ENCODE data around the gene CAPN8.

- TF ChIP-seq CTCF (IDR thresholded peaks at IDR 0.05; ENCODE audit: borderline replicate concordance, extremely low read depth, low read length, poor library complexity, severe bottlenecking) (no peak), EZH2 (IDR thresholded peaks at IDR 0.05; ENCODE audit: borderline replicate concordance, low read depth, low read length, severe bottlenecking) (no peak)
These were observed 46.8 kb downstream of the CAPN8 start for GRCh38 chr1:223618680-223619079.

All from DND-41 (cell line).